HG02763 (cell line): ENCODE results near the gene KRT81.
"Not testable (repeated sequence)": the region's sequence is repeated elsewhere in the genome, so short reads cannot be mapped to it uniquely, and the experiment has no call there.

Experiments
- ATAC-seq: cut with Tn5 transposase; IDR thresholded peaks from one replicate; pipeline ENCODE4 v1.9.1; 2021; ENCODE audit warnings: mild to moderate bottlenecking, moderate library complexity; ENCODE audit not compliant: unreplicated experiment

KRT81 gene

GRCh38 chr12:52300796-52301691 lies 9.7 kb upstream of the KRT81 start:
- ATAC-seq = no peak

- ATAC-seq = no peak
Measured at GRCh38 chr12:52298677-52299190, 7.4 kb upstream of the KRT81 start.

GRCh38 chr12:52296572-52297215 lies 5.4 kb upstream of the KRT81 start:
- no peak for ATAC-seq

GRCh38 chr12:52295663-52296062 lies 4.3 kb upstream of the KRT81 start:
- no peak for ATAC-seq

- no peak for ATAC-seq
Measured at GRCh38 chr12:52294803-52295202, 3.5 kb upstream of the KRT81 start.

GRCh38 chr12:52293926-52294325 lies 2.6 kb upstream of the KRT81 start:
- no peak for ATAC-seq

GRCh38 chr12:52290483-52291134 lies 725 bp downstream of the KRT81 start:
- ATAC-seq = not testable (repeated sequence)

GRCh38 chr12:52287816-52288805 lies 3.2 kb downstream of the KRT81 start:
- ATAC-seq = not testable (repeated sequence)

- not testable (repeated sequence) for ATAC-seq
Measured at GRCh38 chr12:52286857-52287785, 4.2 kb downstream of the KRT81 start.

GRCh38 chr12:52285851-52286530 lies 5.3 kb downstream of the KRT81 start:
- no peak for ATAC-seq

GRCh38 chr12:52285172-52285745 lies 6.1 kb downstream of the KRT81 start:
- no peak for ATAC-seq

GRCh38 chr12:52284562-52285171 lies 6.7 kb downstream of the KRT81 start:
- no peak for ATAC-seq

- no peak for ATAC-seq
Measured at GRCh38 chr12:52280796-52281560, 10.4 kb downstream of the KRT81 start.

- no peak for ATAC-seq
Measured at GRCh38 chr12:52280319-52280795, 11.0 kb downstream of the KRT81 start.

GRCh38 chr12:52279422-52280318 lies 11.7 kb downstream of the KRT81 start:
- no peak for ATAC-seq
